ENCODE data around the gene SETD9. TPM values are rescaled to one million over a fixed set of nuclear protein-coding genes. Genes with fewer than 3 reads are reported as not detected.

Gene SETD9
- total and polyA plus RNA-seq, 2 experiments from 2014 or later: 4.4 to 18.1 TPM

GRCh38 chr5:56961746-56962145 lies 52.4 kb downstream of the SETD9 start:
- no peak overlapping the region for H3K27ac ChIP-seq
- H3K36me3 ChIP-seq: no peaks in the 10 kb centered on the region
- H3K4me1 ChIP-seq (ENCODE audit: low read depth): no peaks in the 10 kb centered on the region
- peaks cover 29% of the 10 kb centered on the region for H3K27me3 ChIP-seq
- H3K9me3 ChIP-seq (ENCODE audit: low read depth): no peaks in the 10 kb centered on the region
- DNase-seq (ENCODE audit: low read depth in 1 of 2, low spot score in 1 of 2): no peak
- no peak for TF ChIP-seq CTCF (IDR thresholded peaks at IDR 0.05; ENCODE audit: low read depth, low read length)
- H3K4me3 ChIP-seq: no peak overlapping the region

- Histone ChIP-seq H3K9me3 (ENCODE audit: low read depth) (no peaks in the 10 kb centered on the region), H3K27me3 (peaks cover 25% of the 10 kb centered on the region), H3K27ac (no peak overlapping the region), H3K36me3 (no peaks in the 10 kb centered on the region), H3K4me3 (no peak overlapping the region), H3K4me1 (ENCODE audit: low read depth) (no peaks in the 10 kb centered on the region)
- peak in 1 of 2 donors; percentile 48 for DNase-seq (ENCODE audit: low read depth in 1 of 2, low spot score in 1 of 2)
- TF ChIP-seq CTCF (IDR thresholded peaks at IDR 0.05; ENCODE audit: low read depth, low read length): no peak
Measured at GRCh38 chr5:56962286-56962685, 52.9 kb downstream of the SETD9 start.

- no peak for DNase-seq (ENCODE audit: low read depth in 1 of 2, low spot score in 1 of 2)
- no peak overlapping the region for H3K27ac ChIP-seq
Measured at GRCh38 chr5:56963246-56963645, 53.9 kb downstream of the SETD9 start.

GRCh38 chr5:56964173-56964572 lies 54.8 kb downstream of the SETD9 start:
- DNase-seq (ENCODE audit: low read depth in 1 of 2, low spot score in 1 of 2): no peak
- Histone ChIP-seq H3K4me3 (no peak overlapping the region), H3K27ac (no peak overlapping the region), H3K36me3 (no peaks in the 10 kb centered on the region), H3K4me1 (ENCODE audit: low read depth) (no peaks in the 10 kb centered on the region), H3K27me3 (peaks cover 10% of the 10 kb centered on the region), H3K9me3 (ENCODE audit: low read depth) (no peaks in the 10 kb centered on the region)
- TF ChIP-seq CTCF (IDR thresholded peaks at IDR 0.05; ENCODE audit: low read depth, low read length): no peak

More at GRCh38 chr5:56963246-56963645, 53.9 kb downstream of the SETD9 start:
- no peaks in the 10 kb centered on the region for H3K4me1 ChIP-seq (ENCODE audit: low read depth)
- no peak for TF ChIP-seq CTCF (IDR thresholded peaks at IDR 0.05; ENCODE audit: low read depth, low read length)
- H3K36me3 ChIP-seq: no peaks in the 10 kb centered on the region
- H3K4me3 ChIP-seq: no peak overlapping the region
- H3K27me3 ChIP-seq: peaks cover 19% of the 10 kb centered on the region
- H3K9me3 ChIP-seq (ENCODE audit: low read depth): no peaks in the 10 kb centered on the region

Other genes with a start within 250 kb of the SETD9 start
- gene MAP3K1, start 94.0 kb upstream of the SETD9 start, total RNA-seq: 18.4 and 24.0 TPM in 2 replicates
- gene MAP3K1, start 94.0 kb upstream of the SETD9 start, polyA plus RNA-seq: 11.2 and 14.5 TPM in 2 replicates
- 16.0 and 17.4 TPM in 2 replicates for gene MIER3, start 42.5 kb downstream of the SETD9 start, total RNA-seq
- gene MIER3, start 42.5 kb downstream of the SETD9 start, polyA plus RNA-seq: 7.2 and 10.7 TPM in 2 replicates

Measured in cardiac muscle cell (in vitro differentiated cells and primary cell).